Stimulated activated CD4-positive, alpha-beta T cell treated with anti-CD3 and anti-CD28 coated beads, TNF-alpha, amount 100 ng/mL, for 1 hour (primary cell): Measurements from ENCODE around the gene MAP2.

Experiments used
- DNase-seq, 3 donors: peaks; one replicate each; pipeline ENCODE4 v3.0.0-alpha.2; 2020; ENCODE audit warnings: low read depth in 3 of 3, low spot score in 1 of 3

MAP2 gene

DNA sequence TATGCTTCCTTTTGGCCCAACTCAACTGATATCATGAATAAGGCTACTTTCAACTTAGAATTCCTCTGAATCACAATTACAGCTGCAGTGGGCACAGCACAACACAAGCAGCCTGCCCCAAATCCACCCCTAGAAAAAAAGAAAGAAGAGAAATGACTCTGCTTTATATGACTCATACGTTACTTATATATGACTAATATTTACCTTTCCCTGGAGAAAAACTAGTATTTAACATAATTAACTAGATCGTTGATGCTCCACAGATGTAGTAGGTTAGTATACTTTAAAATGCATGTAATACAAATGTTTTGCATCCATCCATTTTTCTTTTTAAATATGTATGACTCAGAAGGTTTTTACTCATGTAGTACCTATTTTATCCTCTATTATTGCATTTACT is 214.5 kb downstream of the MAP2 start:
- no peak for DNase-seq

DNA sequence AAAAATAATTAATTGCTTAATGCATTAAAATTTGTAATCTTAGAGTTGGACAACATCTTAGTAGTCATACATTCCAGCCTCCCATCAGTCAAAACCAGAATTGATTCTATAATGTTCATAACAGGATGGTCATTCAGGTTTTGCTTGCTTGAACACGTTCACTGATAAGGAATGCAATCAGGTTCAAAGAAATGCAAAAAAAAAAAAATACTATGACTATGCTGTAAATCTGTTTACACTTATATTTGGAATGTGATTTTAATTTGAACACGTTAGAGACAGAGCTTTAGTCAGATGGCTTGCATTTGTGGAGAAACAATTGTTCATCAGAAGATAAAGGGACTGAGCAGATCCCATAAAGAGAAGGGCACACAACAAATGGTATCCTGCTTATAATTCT is 216.5 kb downstream of the MAP2 start:
- no peak for DNase-seq

DNA sequence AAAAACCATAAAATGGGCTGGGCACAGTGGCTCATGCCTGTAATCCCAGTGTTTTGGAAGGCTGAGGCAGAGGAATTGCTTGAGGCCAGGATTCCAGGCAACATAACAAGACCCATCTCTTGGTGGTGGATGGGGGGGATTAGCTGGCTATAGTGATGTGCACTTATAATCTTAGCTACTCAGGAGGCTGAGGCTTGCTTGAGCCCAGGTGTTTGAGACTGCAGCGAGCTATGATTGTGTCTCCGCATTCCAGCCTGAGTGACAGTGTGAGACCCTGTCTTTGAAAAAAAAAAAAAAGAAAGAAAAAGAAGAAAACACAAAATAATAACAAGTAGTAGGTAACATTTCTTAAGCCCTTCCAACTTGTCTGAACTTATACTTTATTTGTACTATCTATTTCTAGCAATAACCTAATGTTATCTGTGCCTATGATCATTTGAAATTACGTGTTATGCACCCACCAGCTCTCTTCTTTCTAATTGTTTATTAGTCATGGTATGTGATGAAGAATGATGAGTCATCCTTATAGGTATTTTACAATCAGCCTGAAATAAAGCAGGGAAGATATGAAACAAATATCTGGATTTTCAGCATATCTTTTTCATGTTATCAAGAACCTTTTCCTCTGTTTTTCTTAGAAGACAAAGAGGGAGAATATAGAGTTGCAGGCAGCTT is 218.4 kb downstream of the MAP2 start:
- no peak for DNase-seq

DNA sequence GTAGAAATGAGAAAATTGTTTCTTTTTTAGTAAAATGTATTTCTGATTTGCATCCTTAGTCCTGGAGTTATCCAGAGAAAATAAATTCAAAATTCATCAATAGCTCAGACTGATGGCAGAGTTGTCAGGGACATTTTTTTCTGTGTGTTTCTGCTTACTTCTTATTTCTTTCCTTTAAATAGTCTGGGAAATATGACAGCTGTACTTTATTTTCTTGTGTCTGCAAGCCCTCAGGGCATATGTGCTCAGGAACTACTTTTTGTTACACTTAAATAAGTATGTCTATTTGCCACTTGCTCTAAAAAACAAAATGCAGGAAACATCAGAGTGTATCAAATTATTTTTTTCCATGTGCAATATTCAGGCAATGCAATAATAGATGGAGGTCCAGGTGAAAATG is 221.0 kb downstream of the MAP2 start:
- no peak for DNase-seq

DNA sequence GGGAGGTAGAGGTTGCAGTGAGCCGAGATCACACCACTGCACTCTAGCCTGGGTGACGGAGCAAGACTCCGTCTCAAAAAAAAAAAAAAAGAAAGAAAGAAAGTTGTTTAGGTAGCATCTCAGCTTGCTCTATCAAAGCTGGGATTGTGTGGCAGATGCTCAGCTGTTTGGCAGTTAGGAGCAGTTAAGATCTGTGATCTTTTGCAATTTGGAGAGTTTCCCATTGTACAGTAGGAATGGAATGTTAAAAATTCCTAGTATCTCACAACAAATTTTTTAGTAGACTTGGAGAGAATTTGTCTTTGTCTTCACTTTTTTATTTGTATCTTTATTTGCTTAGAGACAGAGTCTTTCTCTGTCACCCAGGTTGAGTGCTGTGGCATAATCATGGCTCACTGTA is 224.9 kb downstream of the MAP2 start:
- DNase-seq: no peak

DNA sequence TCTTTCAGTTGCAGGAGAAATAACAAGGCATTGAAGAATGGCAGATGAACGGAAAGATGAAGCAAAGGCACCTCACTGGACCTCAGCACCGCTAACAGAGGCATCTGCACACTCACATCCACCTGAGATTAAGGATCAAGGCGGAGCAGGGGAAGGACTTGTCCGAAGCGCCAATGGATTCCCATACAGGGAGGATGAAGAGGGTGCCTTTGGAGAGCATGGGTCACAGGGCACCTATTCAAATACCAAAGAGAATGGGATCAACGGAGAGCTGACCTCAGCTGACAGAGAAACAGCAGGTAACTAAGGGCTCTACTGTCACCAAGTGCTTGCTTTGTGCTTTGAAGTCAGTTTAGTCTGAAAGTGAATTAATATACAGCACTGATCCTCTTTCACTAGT is 229.3 kb downstream of the MAP2 start:
- DNase-seq: no peak

DNA sequence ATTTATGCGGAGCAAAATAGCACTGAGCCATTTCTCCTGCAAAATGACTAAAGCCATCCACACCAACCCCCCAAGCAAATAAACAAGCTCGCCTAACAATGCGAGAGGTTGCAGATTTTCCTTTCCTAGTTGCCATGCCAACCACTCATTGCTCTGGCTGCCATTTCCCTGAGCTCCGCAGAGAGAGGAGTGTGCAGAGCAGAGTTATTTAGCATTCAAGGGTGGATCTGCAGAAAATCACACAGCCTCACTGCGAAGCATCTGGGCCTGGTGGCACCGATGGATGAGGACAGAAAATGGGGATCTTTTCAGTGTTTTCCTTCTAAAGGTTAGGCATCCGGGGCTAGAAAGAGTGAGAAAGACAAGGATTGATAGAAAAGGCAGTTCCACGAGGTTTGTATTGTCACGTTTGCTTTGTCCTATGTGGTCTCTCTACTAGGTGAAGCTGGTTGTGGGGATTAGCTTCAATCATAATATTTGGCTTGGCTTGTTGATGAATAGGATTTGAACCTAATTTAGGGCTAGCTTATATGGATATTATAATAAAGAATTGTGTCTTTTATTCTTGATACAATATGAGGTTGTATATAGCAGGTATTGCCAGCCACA is 237.5 kb downstream of the MAP2 start:
- DNase-seq: no peak

DNA sequence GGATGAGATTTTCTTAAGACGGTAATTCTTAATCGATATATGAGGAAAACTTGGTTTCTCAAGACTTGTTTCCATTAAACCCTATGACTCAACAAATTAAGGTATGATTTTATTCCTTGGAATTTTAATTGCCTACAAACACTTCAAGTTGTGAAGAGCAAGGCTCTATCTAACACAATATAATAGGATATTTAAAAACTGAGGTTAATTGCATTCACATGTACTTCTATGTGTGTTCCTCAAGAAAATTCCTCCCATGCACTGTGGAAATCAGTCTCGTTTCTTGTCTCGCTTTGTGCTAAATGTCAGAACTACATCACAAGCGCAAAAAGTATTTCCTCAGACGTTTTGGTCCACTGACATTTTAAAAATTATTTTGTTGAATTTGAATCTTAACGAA is 238.2 kb downstream of the MAP2 start:
- no peak for DNase-seq

DNA sequence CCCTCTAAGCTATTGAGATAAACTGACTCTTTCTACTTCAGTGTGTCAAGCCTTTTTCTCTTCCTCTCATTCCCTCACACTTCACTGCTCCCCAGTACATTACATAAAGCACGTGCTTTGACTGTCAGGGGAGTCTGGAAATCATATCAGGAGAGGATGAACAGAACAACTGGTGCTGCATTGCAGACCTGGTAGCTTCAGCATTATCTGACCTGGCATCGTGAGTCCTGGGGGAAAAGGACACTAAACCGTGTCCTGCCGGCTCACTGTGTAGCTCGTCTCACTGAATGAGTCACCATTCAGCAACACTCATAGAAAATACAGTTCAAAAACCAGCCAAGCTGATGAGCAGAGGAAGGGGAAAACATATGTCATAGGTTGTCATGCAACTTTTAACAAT is 239.3 kb downstream of the MAP2 start:
- DNase-seq: no peak

DNA sequence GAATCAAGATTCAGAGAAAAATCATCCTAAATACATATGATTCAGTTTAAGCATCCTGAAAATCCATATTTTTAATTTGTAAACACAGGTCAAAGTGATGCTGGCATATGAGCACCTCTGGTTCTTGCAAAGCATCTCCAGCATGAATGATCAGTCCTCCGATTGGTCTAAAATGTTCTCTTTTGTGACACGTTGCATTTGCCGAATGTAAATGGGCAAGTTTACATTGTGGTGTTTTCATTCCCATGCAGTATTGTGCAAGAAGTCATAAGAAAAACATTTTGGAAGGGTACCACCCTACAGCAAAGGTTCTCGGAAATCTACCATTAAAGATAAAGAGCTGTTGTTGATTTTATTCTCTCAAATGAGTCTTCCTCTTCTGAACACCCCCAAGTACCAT is 239.8 kb downstream of the MAP2 start:
- DNase-seq: no peak

DNA sequence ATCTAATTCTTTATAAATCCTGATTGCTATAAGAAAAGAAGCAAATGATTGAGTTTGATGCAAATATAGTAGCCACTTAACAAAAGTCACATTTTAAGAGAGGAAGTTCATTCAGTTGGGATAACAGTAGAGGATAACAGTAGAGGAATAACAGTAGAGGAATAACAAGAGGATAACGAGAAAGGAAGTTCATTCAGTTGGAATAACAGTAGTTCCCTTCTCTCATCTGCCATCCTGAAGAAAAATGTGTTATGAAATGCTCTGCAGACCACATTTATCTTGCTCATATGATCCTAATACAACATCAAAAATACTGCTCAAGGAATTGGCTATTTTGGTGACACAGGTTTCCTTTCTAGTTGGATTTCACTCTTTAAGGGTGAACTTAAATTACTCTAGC is 242.4 kb downstream of the MAP2 start:
- DNase-seq: no peak

DNA sequence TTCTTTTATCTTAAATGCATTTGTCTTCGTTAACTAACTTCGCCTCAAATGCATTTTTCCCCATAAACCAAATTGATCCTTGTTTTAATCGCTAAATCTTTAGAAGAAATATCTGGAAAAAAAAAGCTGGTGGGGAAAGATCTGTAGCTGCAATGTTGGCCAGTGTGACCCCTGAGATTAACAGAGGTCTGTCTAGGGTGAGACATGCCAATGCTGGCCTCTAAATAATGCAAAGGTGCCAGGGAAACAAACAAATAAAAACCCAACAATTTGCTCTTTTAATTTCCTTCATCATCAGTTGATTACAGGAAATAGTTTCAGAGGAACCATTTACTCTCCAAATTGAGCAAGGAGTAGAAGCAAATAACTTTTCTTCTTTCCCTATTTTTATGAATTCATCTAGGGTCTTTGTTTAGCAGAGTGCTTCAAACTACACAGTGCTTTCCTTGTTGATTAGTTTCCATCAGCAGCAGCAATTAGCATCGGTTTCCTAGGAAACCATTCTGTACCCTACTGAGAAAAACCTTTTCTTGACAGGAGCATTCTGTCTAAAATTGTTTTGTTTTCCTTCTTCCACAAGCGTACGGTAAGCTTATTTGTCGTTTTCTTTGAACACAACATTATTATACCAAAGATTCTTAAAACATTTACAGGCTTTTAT is 247.3 kb downstream of the MAP2 start:
- DNase-seq: no peak

DNA sequence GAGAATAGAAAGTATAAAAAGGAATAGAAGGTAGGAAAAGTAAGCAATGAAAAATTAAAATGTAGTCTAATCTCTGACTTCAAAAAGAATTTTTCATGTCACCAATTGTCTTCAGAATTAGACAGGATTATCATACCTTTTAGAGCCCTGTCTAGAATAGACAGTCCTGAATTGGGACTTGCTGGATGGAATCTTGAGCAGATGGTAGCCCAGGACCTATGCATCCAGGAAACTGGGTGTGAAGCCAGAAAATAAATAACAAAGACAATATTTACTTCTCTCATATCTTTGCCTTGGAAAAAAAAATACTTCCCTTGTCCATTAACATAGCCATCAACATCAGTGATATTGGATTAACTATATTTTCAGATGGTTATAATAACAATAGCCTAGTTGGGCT is 250.0 kb downstream of the MAP2 start:
- DNase-seq: no peak

DNA sequence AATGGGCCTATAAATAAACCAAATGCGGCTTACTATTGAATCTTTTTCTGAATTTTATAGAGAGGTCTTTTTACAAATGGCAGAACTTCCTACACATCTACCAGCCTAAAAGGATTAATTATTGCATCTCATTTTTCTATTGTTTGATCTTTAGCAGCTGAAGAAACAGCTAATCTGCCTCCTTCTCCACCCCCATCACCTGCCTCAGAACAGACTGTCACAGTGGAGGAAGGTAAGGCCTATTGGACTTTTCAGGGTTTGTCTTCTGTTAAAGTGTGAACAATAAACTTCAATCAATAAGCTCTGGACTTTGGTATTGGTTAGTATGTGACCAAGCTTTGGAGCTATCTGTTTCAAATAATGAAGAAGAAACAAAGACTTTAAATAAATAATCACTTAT is 256.7 kb downstream of the MAP2 start:
- no peak for DNase-seq

DNA sequence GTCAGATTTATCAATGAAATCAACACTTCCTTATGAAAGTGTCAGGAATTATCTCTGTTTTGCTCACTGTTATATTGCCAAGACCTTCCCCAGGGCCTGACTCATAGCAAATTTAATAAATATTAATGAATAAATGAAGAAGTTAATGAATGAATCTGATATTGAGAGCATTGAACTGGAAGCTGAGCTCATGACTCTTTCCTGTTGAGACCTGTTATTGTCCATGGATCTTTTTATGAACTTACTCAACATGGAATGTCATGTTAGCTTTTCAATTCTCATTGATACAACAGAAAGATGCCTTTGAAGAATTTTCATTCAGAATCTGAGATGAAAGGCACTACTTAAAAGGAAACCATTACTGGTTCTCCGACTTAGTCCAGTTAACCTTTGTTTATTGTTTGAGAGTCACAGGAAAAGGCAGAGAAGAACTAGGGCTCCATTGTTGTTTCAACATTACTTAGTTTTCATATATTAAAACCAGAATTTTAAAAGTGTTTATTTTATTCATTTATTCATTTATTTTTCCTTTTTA is 257.4 kb downstream of the MAP2 start:
- DNase-seq: no peak

DNA sequence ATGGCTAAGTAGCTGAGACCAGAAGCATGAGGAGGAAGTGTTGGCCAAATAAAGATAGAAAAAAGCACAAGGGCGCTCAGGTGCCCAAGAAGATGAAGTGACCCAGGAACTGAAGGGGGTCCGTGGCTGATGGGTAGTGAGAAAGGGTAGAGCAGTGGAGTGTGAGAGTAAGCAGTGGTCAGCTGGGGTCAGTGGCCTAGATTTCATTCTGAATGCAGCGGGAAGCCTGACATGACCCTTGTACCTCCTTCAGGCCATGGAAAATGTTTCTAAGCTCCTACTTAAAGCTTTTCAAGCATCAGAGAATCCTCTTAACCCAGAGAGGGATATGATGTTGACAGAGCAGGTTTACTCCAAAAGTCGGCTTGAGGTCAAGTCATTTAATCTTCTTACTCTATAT is 258.8 kb downstream of the MAP2 start:
- DNase-seq: no peak

DNA sequence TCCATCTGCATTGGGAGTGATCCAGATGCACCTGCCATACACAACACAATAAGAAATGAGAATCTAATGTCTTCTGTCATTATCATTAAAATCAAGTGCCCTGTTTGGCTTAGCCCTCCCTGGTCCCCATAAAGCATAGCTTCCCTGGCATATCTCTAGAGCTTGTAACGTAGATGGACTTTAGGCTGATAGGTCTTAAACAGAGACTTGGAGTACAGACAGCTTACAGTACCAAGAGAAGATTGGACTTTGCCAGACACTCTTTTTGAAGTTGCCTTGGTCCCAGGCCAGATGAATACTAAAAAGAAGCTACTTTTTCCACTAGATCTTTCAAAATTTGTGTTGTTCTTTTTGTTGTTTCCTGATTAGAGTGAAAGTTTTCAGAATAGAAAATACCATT is 261.5 kb downstream of the MAP2 start:
- no peak for DNase-seq

DNA sequence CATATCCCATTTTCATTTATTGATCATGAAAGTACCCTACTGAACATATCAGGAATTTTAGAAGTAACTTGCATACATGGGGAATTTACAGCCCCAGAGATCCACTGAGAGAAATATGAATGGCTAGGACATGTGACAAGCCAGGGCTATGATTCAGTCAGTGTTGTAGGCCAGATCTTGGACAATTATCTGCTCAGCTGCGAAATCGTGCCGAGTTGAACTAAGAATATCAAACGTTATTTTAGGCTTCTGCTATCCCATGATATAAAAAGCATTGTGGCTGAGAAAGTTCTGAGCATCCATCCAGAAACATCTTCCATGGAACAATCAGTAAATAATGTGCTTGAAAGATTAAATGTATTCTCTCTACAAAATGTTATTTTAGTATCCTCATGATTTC is 262.1 kb downstream of the MAP2 start:
- no peak for DNase-seq

DNA sequence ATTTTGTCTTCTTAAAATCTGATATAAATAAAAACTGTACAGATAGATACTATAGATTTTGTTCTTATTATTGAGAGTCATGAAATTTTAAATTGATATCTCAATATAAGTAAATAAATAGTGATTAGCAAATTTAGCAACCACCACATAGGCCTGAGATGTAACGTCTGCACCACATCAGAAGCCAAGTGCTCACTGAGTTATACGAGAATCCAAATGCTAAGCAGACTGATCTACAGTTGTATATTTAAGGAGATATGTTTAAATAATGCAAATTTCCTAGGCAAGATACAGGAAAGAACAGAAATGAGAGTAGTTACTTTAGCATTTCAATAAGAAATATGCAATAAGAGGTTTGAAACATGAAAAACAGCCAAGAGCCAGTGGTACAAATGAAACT is 262.6 kb downstream of the MAP2 start:
- DNase-seq: no peak

DNA sequence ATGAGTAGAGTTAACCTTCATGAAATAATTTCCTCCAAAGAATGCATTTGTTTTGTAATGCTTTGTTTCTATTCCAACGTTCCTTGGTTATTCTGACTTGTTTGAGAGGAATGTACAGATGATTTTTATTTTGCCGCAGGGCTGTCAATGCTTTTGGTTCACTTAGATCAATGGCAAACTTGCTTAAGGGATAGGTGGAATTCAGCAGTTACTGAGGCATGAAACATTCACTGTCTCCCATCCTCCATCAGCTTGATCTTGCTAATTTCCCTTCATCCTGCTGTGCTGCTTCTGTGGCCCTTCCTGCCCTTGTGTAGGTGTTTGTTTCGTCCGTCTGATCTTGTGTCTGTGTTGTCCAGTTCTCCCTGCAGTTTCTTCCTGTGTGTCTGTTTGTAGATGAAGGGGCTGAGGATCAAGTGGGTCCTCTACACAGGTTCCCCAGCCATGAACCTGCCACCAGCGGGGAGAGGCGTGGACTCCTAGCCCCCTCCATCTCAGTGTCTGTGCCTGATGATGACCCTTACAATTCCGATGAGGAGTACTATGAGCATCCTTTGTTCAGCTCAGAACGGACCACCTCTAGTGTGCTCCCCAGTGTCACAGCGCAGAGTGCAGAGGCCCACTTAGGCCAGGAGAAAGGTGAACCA is 263.6 kb downstream of the MAP2 start:
- DNase-seq: no peak

DNA sequence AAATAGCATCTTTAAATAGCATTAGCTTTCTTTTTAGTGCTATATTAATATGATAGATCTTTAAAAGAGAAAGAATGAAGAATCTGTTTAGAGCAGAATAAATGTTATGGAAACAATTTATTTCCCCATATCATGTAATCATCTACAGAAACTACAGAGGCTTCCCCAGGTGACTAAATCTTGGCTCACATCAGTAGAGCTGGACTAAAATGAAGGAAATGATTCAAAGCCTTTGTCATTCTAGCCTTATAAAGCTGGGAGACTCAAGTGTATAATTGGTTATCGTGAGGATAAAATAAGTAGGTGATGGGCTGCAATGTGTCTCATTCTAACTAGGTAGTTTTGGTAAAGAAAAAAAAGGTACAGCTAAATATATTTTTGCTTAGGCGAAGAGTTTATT is 264.5 kb downstream of the MAP2 start:
- no peak for DNase-seq
